ENCODE measurements around the gene TM9SF4.

The TM9SF4 gene

DNA sequence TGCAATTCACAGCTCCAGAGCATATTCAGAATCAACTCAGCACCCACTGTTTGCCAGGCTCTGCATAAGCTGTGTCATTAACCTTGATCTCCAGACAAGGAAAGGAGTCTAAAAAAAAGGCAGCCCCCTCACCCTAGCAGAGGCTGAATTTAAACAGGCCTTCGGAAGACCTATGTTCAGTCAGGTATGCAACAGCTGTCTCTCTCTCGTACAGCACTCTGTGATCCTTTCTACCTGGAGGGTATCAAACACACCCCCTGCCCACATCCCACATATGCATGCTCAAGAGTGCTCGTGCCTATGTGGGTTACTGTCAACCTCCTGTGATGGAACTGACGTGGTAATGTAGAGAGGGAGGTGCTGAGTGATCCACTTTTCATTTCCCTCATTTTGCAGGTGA is 89.5 kb downstream of the TM9SF4 start:
- no peak for TF ChIP-seq CTCF (IDR thresholded peaks at IDR 0.05; ENCODE audit: low read depth, low read length, missing control alignments)
- no peak overlapping the region for H3K4me3 ChIP-seq (replicated peaks; ENCODE audit: low read depth, low read length)
- DNase-seq (ENCODE audit: extremely low read depth, low read depth) = no peak

GRCh38 chr20:32201296-32201976 is 91.9 kb downstream of the TM9SF4 start:
- no peak for TF ChIP-seq CTCF (IDR thresholded peaks at IDR 0.05; ENCODE audit: low read depth, low read length, missing control alignments)
- no peak overlapping the region for H3K4me3 ChIP-seq (replicated peaks; ENCODE audit: low read depth, low read length)
- DNase-seq (ENCODE audit: extremely low read depth, low read depth) = no peak

DNA sequence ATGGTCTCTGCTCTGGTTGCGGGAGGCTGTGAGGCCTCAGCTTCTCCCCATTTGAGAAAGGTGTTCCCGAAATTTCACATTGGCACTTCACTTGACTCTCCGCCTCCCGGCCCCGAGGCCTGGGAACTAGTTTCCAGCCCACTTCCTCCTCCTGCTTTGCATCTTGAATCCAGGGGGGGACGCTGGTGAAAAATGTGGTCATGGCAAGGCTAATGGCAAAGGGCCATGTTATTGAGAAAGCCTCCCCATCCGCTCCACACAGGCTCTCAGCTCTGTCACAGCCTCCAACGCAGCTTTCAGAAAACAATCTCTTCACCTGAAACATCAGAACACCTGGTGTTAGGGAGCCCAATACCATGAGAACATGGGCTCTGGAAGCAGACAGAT is 92.5 kb downstream of the TM9SF4 start:
- DNase-seq (ENCODE audit: extremely low read depth, low read depth) = no peak

DNA sequence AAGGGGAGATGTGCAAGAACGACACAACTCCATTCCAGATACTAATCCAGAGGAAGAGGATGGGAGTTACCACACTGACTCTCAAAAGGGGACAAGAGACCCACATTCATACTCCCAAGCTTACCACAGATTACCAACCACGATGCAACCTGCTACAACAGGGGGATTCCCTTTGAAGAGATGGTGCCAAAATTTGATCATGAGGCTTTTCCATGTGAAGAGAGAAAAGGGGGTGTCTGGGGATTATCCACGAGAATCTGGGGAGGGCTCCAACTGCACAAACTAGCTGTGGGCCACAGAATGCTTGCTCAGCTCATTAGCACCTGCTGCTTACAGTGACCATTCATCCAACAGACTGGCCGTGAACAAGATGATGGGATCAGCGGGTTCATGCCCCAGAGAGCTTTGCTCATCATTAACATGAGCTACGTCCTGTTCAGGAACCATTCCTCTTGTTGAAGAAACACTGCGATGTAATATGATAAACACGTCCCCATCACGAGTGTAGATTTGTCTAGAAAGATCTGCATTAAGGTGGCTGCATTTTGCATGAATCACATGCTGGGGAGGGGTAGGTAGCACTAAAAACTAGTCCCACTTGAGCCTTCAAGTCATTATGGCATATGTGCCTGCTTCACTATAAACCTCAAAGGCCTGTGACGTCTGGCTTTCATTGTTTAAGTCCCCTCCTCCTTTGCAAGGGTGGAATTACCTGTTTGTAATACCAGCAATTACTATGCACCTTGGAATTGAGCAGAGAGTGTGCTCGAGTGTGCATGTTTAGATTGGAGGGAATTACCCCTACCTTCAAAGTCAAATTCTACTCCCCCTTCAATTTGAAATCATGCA is 94.1 kb downstream of the TM9SF4 start:
- no peak overlapping the region for H3K4me3 ChIP-seq (replicated peaks; ENCODE audit: low read depth, low read length)
- no peak for TF ChIP-seq CTCF (IDR thresholded peaks at IDR 0.05; ENCODE audit: low read depth, low read length, missing control alignments)
- no peak for DNase-seq (ENCODE audit: extremely low read depth, low read depth)

More for the DNA sequence above, 92.5 kb downstream of the TM9SF4 start:
- H3K4me3 ChIP-seq (replicated peaks; ENCODE audit: low read depth, low read length) = no peak overlapping the region
- TF ChIP-seq CTCF (IDR thresholded peaks at IDR 0.05; ENCODE audit: low read depth, low read length, missing control alignments) = no peak

DNA sequence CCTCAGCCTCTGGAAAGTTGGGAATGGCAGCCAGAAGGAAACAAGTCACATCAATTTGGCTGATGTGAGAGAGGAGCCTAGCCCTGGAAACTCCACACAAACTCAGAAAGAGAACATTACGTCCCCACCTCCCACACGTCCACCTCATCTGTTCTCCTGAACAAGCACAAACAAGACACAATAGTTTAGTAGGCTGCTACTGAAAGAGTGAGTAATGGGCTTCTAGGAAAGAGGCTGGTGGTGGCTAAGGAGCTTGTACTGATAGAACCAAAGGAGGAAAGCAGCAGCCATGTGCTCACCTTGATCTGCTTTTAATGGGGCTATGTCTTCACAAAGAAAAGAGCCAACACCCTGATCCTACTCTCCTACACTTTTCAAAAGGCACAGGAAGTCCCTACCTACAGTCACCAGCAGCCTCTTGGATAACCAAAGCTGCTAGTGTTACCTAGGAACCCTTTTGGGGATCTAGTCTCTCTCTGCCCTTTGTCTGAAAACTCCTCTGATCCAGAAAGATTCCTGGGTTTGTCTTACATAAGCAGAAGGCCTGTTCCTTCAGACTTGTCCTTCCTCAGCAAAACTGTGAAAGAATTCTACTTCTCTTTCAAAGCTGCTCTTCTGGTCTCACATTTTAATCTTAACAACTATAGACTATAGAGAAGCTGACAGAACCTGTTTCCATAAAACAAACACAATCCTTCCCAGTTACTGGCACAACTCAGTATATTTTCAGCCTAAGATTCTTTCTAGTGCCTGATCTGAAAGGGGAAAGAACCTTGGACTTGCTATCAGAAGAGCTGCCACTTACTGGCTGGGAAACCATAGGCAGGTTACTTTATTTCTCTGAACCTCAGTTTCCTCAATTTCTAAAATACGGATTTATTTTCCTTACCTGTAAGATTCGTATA is 94.9 kb downstream of the TM9SF4 start:
- H3K4me3 ChIP-seq (replicated peaks; ENCODE audit: low read depth, low read length) = no peak overlapping the region
- DNase-seq (ENCODE audit: extremely low read depth, low read depth) = no peak
- TF ChIP-seq CTCF (IDR thresholded peaks at IDR 0.05; ENCODE audit: low read depth, low read length, missing control alignments) = no peak

- TF ChIP-seq CTCF (IDR thresholded peaks at IDR 0.05; ENCODE audit: low read depth, low read length, missing control alignments) = no peak
- peak overlapping the region; percentile 93 for H3K4me3 ChIP-seq (replicated peaks; ENCODE audit: low read depth, low read length)
- DNase-seq (ENCODE audit: extremely low read depth, low read depth) = no peak
Observed at GRCh38 chr20:32205110-32205842, 95.8 kb downstream of the TM9SF4 start.

All from HFF-Myc (cell line).